ENCODE measurements around the gene RPS19. TPM values are rescaled to one million over a fixed set of nuclear protein-coding genes. Genes with fewer than 3 reads are reported as not detected.

The RPS19 gene
- total RNA-seq, 1 experiment from 2014 or later = 1,349 TPM

GRCh38 chr19:41866284-41866683 is 6.2 kb downstream of the RPS19 start:
- Histone ChIP-seq H3K27me3 (ENCODE audit: control insufficient read depth, insufficient read depth, low read length) (no peaks in the 10 kb centered on the region), H3K27ac (ENCODE audit: low read length) (no peak overlapping the region), H3K4me1 (ENCODE audit: control insufficient read depth, insufficient read depth, low read length) (peaks cover 30% of the 10 kb centered on the region), H3K4me3 (ENCODE audit: low read depth in 2 of 2, low read length in 2 of 2) (no peak overlapping the region), H3K9me3 (ENCODE audit: control insufficient read depth, insufficient read depth, low read depth, low read length) (no peaks in the 10 kb centered on the region), H3K36me3 (ENCODE audit: control insufficient read depth, insufficient read depth, low read length) (peaks cover 18% of the 10 kb centered on the region)
- CTCF ChIA-PET = interaction anchor here (0.6 kb wide), 1 partner anchor 68 kb away, joined by 5 read pairs; no protein-coding TSS in a partner anchor
- in situ Hi-C loops (cut with HindIII; ENCODE audit: low pct_unique_long_range_greater_than_20kb, low sequenced_read_pairs) (no loop called here), intact Hi-C loops (cut with micrococcal nuclease; ENCODE audit: unreplicated experiment) (no loop called here)
- POLR2A ChIA-PET = no interaction called here
- TF ChIP-seq CTCF (IDR thresholded peaks at IDR 0.05) (no peak), TCF7L2 (IDR thresholded peaks at IDR 0.05; ENCODE audit: low read depth, low read length) (no peak), POLR2AphosphoS5 (IDR thresholded peaks at IDR 0.05; ENCODE audit: low read depth, low read length) (0 out of 2 replicates have a peak, but pooled peaks have one; percentile 27), REST (IDR thresholded peaks at IDR 0.05; ENCODE audit: insufficient read depth in 1 of 2, low read depth in 2 of 2, low read length in 1 of 2) (no peak), SIN3A (IDR thresholded peaks at IDR 0.05; ENCODE audit: borderline replicate concordance, insufficient read depth, low read depth, low read length) (no peak)
- BruUV-seq (replicated peaks) = no TSS peak
- no peak for DNase-seq (ENCODE audit: low read depth, low spot score)
- ATAC-seq = no peak

GRCh38 chr19:41868120-41868988 is 8.3 kb downstream of the RPS19 start:
- ChIA-PET POLR2A (no interaction called here), CTCF (no interaction called here)
- TF ChIP-seq TCF7L2 (IDR thresholded peaks at IDR 0.05; ENCODE audit: low read depth, low read length) (no peak), REST (IDR thresholded peaks at IDR 0.05; ENCODE audit: insufficient read depth in 1 of 2, low read depth in 2 of 2, low read length in 1 of 2) (no peak), SIN3A (IDR thresholded peaks at IDR 0.05; ENCODE audit: borderline replicate concordance, insufficient read depth, low read depth, low read length) (no peak), POLR2AphosphoS5 (IDR thresholded peaks at IDR 0.05; ENCODE audit: low read depth, low read length) (no peak), CTCF (IDR thresholded peaks at IDR 0.05) (no peak)
- Histone ChIP-seq H3K4me3 (ENCODE audit: low read depth in 2 of 2, low read length in 2 of 2) (no peak overlapping the region), H3K27me3 (ENCODE audit: control insufficient read depth, insufficient read depth, low read length) (no peaks in the 10 kb centered on the region), H3K9me3 (ENCODE audit: control insufficient read depth, insufficient read depth, low read depth, low read length) (no peaks in the 10 kb centered on the region), H3K36me3 (ENCODE audit: control insufficient read depth, insufficient read depth, low read length) (peaks cover 9% of the 10 kb centered on the region), H3K27ac (ENCODE audit: low read length) (0 out of 2 replicates have a peak overlapping the region, but pooled peaks have one; percentile 17), H3K4me1 (ENCODE audit: control insufficient read depth, insufficient read depth, low read length) (peaks cover 13% of the 10 kb centered on the region)
- BruUV-seq (replicated peaks) = no TSS peak
- ATAC-seq (no peak), DNase-seq (ENCODE audit: low read depth, low spot score) (no peak)
- in situ Hi-C loops (cut with HindIII; ENCODE audit: low pct_unique_long_range_greater_than_20kb, low sequenced_read_pairs) (no loop called here), intact Hi-C loops (cut with micrococcal nuclease; ENCODE audit: unreplicated experiment) (no loop called here)
